Measurements from ENCODE around the gene CBY2.

GRCh38 chr13:45654633-45655349 lies 47.3 kb upstream of the CBY2 start:
- TF ChIP-seq CTCF (conservative IDR thresholded peaks at IDR 0.05; ENCODE audit: low read depth, low read length) (no peak), POLR2A (IDR thresholded peaks at IDR 0.05; ENCODE audit: low read depth, low read length) (no peak), FOS (IDR thresholded peaks at IDR 0.05; ENCODE audit: low read depth, low read length) (no peak), MAFK (IDR thresholded peaks at IDR 0.05; ENCODE audit: low read depth, low read length) (no peak), CHD1 (IDR thresholded peaks at IDR 0.05; ENCODE audit: low read depth, low read length) (no peak), BHLHE40 (IDR thresholded peaks at IDR 0.05; ENCODE audit: low read depth, low read length) (no peak), MAZ (IDR thresholded peaks at IDR 0.05; ENCODE audit: borderline replicate concordance, low read depth, low read length) (no peak), SMC3 (IDR thresholded peaks at IDR 0.05; ENCODE audit: low read depth, low read length) (no peak), MXI1 (IDR thresholded peaks at IDR 0.05; ENCODE audit: borderline replicate concordance, low read depth, low read length) (no peak), CEBPB (IDR thresholded peaks at IDR 0.05; ENCODE audit: low read depth, low read length) (no peak), USF2 (IDR thresholded peaks at IDR 0.05; ENCODE audit: low read depth, low read length) (no peak), RFX5 (IDR thresholded peaks at IDR 0.05; ENCODE audit: low read depth, low read length) (no peak)

Data from IMR-90 (cell line).